ENCODE results near the gene MTHFD2L.

MTHFD2L gene

GRCh38 chr4:74266081-74266480, 108.2 kb downstream of the MTHFD2L start:
- TF ChIP-seq FOXM1 (IDR thresholded peaks at IDR 0.05; ENCODE audit: borderline replicate concordance, low read depth) (no peak), CEBPB (IDR thresholded peaks at IDR 0.05) (no peak), EP300 (IDR thresholded peaks at IDR 0.05; ENCODE audit: borderline replicate concordance) (no peak), CREB1 (IDR thresholded peaks at IDR 0.05; ENCODE audit: low read depth) (no peak), RAD21 (IDR thresholded peaks at IDR 0.05; ENCODE audit: low read depth) (no peak), YY1 (IDR thresholded peaks at IDR 0.05; ENCODE audit: low read depth) (no peak), REST (IDR thresholded peaks at IDR 0.05; ENCODE audit: low read depth) (no peak)
- TF ChIP-seq, protein P1, sequence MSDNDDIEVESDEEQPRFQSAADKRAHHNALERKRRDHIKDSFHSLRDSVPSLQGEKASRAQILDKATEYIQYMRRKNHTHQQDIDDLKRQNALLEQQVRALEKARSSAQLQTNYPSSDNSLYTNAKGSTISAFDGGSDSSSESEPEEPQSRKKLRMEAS (IDR thresholded peaks at IDR 0.05), result no peak

GRCh38 chr4:74267998-74268606, 110.2 kb downstream of the MTHFD2L start:
- TF ChIP-seq TEAD4 (IDR thresholded peaks at IDR 0.05) (no peak), CREB1 (IDR thresholded peaks at IDR 0.05; ENCODE audit: low read depth) (no peak), CEBPB (IDR thresholded peaks at IDR 0.05) (no peak), RAD21 (IDR thresholded peaks at IDR 0.05; ENCODE audit: low read depth) (no peak), TCF12 (IDR thresholded peaks at IDR 0.05; ENCODE audit: low read depth) (no peak), YY1 (IDR thresholded peaks at IDR 0.05; ENCODE audit: low read depth) (no peak), USF1 (IDR thresholded peaks at IDR 0.05) (no peak), TAF1 (IDR thresholded peaks at IDR 0.05; ENCODE audit: low read depth) (no peak), EGR1 (IDR thresholded peaks at IDR 0.05) (no peak), ZBTB7A (IDR thresholded peaks at IDR 0.05; ENCODE audit: low read depth) (no peak), REST (IDR thresholded peaks at IDR 0.05; ENCODE audit: low read depth) (no peak), NFIC (IDR thresholded peaks at IDR 0.05) (no peak), EP300 (IDR thresholded peaks at IDR 0.05; ENCODE audit: borderline replicate concordance) (no peak), FOXM1 (IDR thresholded peaks at IDR 0.05; ENCODE audit: borderline replicate concordance, low read depth) (no peak)
- TF ChIP-seq, protein P1 (IDR thresholded peaks at IDR 0.05), result no peak

DNA sequence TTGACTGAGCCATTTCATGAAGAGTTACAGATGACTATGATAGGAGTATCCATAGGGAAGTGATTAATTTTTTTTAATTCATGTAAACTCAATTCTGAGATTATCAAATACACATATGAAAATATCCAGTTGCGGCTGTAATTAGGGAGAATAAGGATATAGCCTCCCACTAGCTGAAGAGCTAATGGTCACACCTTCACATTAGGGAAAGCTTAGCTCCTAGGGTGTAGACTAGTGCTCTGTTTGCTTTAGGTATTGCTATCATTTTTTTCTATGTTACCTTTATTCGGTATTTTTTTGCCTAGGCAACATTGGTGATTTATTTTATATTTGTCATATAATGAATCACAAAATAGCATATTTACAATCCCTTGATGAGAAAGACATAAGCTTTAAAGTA, 110.7 kb downstream of the MTHFD2L start:
- TF ChIP-seq TAF1 (IDR thresholded peaks at IDR 0.05; ENCODE audit: low read depth), result no peak
- TF ChIP-seq FOXM1 (IDR thresholded peaks at IDR 0.05; ENCODE audit: borderline replicate concordance, low read depth), result no peak
- TF ChIP-seq EGR1 (IDR thresholded peaks at IDR 0.05), result no peak
- TF ChIP-seq, protein P1 (IDR thresholded peaks at IDR 0.05), result no peak
- no peak for TF ChIP-seq CEBPB (IDR thresholded peaks at IDR 0.05)

- TF ChIP-seq NFIC (IDR thresholded peaks at IDR 0.05), result no peak
- TF ChIP-seq ZBTB7A (IDR thresholded peaks at IDR 0.05; ENCODE audit: low read depth), result no peak
- TF ChIP-seq EP300 (IDR thresholded peaks at IDR 0.05; ENCODE audit: borderline replicate concordance), result no peak
- TF ChIP-seq, protein P1 (IDR thresholded peaks at IDR 0.05), result no peak
- no peak for TF ChIP-seq USF1 (IDR thresholded peaks at IDR 0.05)
- TF ChIP-seq TEAD4 (IDR thresholded peaks at IDR 0.05), result no peak
- TF ChIP-seq EGR1 (IDR thresholded peaks at IDR 0.05), result no peak
- TF ChIP-seq TCF12 (IDR thresholded peaks at IDR 0.05; ENCODE audit: low read depth), result no peak
- no peak for TF ChIP-seq FOXM1 (IDR thresholded peaks at IDR 0.05; ENCODE audit: borderline replicate concordance, low read depth)
- no peak for TF ChIP-seq TAF1 (IDR thresholded peaks at IDR 0.05; ENCODE audit: low read depth)
- no peak for TF ChIP-seq YY1 (IDR thresholded peaks at IDR 0.05; ENCODE audit: low read depth)
Observed at GRCh38 chr4:74278490-74278889, 120.6 kb downstream of the MTHFD2L start.

DNA sequence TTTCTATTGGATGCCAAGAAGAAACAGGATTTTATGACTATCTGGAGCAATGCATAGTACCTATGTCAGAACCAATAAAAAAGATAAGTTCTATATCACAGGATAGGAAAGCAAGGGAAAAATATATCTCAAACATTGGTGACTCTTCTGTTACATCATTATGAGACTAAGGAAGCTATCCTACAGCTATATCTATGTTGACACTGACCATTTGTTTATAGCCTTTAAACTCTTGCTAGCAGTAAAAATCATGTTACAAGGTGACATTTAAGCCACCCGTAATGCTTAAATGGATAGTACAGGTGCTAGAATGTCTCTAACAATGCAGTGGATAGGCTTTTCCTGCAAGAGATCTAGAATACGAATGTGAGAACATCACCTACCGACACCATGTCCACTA, 121.8 kb downstream of the MTHFD2L start:
- no peak for TF ChIP-seq FOXM1 (IDR thresholded peaks at IDR 0.05; ENCODE audit: borderline replicate concordance, low read depth)

GRCh38 chr4:74282926-74283325, 125.0 kb downstream of the MTHFD2L start:
- TF ChIP-seq, protein P1 (IDR thresholded peaks at IDR 0.05), result no peak
- TF ChIP-seq CEBPB (IDR thresholded peaks at IDR 0.05), result no peak
- no peak for TF ChIP-seq TCF12 (IDR thresholded peaks at IDR 0.05; ENCODE audit: low read depth)
- TF ChIP-seq RAD21 (IDR thresholded peaks at IDR 0.05; ENCODE audit: low read depth), result no peak
- TF ChIP-seq FOXM1 (IDR thresholded peaks at IDR 0.05; ENCODE audit: borderline replicate concordance, low read depth), result no peak
- TF ChIP-seq TEAD4 (IDR thresholded peaks at IDR 0.05), result no peak
- TF ChIP-seq CREB1 (IDR thresholded peaks at IDR 0.05; ENCODE audit: low read depth), result no peak

All from Ishikawa (cell line).